ENCODE data around the gene CRTAC1.

DNA sequence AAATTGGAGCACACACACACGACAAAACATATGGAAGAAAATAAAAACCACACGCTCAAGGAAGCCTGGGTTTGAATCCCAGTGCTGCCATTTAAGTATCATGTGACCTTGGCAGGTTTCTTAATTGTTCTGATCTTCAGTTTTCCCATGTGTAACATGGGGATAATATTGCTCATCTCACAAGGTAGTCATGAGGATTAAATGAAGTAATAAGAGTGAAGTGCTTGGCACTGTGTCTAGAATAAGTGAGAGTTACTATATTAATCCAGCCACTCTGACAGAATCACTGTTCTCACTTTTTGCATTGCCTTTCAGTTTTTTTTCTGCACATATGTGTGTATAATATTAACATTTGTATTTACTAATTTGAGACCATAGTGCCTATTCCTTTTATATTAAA is 137.5 kb downstream of the CRTAC1 start:
- TF ChIP-seq TAF1 (conservative IDR thresholded peaks at IDR 0.05) (no peak), YY1 (IDR thresholded peaks at IDR 0.05) (no peak)
- TF ChIP-seq, protein P1, sequence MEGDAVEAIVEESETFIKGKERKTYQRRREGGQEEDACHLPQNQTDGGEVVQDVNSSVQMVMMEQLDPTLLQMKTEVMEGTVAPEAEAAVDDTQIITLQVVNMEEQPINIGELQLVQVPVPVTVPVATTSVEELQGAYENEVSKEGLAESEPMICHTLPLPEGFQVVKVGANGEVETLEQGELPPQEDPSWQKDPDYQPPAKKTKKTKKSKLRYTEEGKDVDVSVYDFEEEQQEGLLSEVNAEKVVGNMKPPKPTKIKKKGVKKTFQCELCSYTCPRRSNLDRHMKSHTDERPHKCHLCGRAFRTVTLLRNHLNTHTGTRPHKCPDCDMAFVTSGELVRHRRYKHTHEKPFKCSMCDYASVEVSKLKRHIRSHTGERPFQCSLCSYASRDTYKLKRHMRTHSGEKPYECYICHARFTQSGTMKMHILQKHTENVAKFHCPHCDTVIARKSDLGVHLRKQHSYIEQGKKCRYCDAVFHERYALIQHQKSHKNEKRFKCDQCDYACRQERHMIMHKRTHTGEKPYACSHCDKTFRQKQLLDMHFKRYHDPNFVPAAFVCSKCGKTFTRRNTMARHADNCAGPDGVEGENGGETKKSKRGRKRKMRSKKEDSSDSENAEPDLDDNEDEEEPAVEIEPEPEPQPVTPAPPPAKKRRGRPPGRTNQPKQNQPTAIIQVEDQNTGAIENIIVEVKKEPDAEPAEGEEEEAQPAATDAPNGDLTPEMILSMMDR (IDR thresholded peaks at IDR 0.05; ENCODE audit: low read depth, low read length, missing input control), result no peak
- TF ChIP-seq, protein P2, sequence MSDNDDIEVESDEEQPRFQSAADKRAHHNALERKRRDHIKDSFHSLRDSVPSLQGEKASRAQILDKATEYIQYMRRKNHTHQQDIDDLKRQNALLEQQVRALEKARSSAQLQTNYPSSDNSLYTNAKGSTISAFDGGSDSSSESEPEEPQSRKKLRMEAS (IDR thresholded peaks at IDR 0.05), result no peak
- TF ChIP-seq, protein P3, sequence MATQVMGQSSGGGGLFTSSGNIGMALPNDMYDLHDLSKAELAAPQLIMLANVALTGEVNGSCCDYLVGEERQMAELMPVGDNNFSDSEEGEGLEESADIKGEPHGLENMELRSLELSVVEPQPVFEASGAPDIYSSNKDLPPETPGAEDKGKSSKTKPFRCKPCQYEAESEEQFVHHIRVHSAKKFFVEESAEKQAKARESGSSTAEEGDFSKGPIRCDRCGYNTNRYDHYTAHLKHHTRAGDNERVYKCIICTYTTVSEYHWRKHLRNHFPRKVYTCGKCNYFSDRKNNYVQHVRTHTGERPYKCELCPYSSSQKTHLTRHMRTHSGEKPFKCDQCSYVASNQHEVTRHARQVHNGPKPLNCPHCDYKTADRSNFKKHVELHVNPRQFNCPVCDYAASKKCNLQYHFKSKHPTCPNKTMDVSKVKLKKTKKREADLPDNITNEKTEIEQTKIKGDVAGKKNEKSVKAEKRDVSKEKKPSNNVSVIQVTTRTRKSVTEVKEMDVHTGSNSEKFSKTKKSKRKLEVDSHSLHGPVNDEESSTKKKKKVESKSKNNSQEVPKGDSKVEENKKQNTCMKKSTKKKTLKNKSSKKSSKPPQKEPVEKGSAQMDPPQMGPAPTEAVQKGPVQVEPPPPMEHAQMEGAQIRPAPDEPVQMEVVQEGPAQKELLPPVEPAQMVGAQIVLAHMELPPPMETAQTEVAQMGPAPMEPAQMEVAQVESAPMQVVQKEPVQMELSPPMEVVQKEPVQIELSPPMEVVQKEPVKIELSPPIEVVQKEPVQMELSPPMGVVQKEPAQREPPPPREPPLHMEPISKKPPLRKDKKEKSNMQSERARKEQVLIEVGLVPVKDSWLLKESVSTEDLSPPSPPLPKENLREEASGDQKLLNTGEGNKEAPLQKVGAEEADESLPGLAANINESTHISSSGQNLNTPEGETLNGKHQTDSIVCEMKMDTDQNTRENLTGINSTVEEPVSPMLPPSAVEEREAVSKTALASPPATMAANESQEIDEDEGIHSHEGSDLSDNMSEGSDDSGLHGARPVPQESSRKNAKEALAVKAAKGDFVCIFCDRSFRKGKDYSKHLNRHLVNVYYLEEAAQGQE (IDR thresholded peaks at IDR 0.05), result no peak
- TF ChIP-seq, protein P4, sequence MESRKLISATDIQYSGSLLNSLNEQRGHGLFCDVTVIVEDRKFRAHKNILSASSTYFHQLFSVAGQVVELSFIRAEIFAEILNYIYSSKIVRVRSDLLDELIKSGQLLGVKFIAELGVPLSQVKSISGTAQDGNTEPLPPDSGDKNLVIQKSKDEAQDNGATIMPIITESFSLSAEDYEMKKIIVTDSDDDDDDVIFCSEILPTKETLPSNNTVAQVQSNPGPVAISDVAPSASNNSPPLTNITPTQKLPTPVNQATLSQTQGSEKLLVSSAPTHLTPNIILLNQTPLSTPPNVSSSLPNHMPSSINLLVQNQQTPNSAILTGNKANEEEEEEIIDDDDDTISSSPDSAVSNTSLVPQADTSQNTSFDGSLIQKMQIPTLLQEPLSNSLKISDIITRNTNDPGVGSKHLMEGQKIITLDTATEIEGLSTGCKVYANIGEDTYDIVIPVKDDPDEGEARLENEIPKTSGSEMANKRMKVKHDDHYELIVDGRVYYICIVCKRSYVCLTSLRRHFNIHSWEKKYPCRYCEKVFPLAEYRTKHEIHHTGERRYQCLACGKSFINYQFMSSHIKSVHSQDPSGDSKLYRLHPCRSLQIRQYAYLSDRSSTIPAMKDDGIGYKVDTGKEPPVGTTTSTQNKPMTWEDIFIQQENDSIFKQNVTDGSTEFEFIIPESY (IDR thresholded peaks at IDR 0.05), result no peak

Measured in liver (tissue), 3 donors.